HEK293 (cell line): Measurements from ENCODE around the gene HMGXB3.

ENCODE experiments used
- CTCF ChIP-seq: fragments of 450-650 bp; formaldehyde crosslinking; IDR thresholded peaks from 2 replicates; pipeline ENCODE4 v1.5.1; 2016; ENCODE audit warnings: missing biosample characterization, missing genetic modification characterization
- GLI4 ChIP-seq: fragments of 450-650 bp; formaldehyde crosslinking; IDR thresholded peaks from 2 replicates; pipeline ENCODE4 v1.5.1; 2016; ENCODE audit warnings: missing biosample characterization, missing genetic modification characterization
- KLF8 ChIP-seq: fragments of 450-650 bp; formaldehyde crosslinking; IDR thresholded peaks from 2 replicates; pipeline ENCODE4 v1.5.1; 2016; ENCODE audit warnings: missing biosample characterization, missing genetic modification characterization
- PATZ1 ChIP-seq: fragments of 450-650 bp; formaldehyde crosslinking; IDR thresholded peaks from 2 replicates; pipeline ENCODE4 v1.5.1; 2016; ENCODE audit warnings: missing biosample characterization, missing genetic modification characterization
- RBAK ChIP-seq: fragments of 450-650 bp; formaldehyde crosslinking; IDR thresholded peaks from 2 replicates; pipeline ENCODE4 v1.5.1; 2016; ENCODE audit warnings: missing biosample characterization, missing genetic modification characterization
- WT1 ChIP-seq: fragments of 450-650 bp; formaldehyde crosslinking; IDR thresholded peaks from 2 replicates; pipeline ENCODE4 v1.5.1; 2016; ENCODE audit warnings: missing biosample characterization, missing genetic modification characterization
- YY1 ChIP-seq: fragments of 450-650 bp; formaldehyde crosslinking; IDR thresholded peaks from 2 replicates; pipeline ENCODE4 v1.5.1; 2018; ENCODE audit warnings: missing biosample characterization, missing genetic modification characterization
- ZBTB1 ChIP-seq: fragments of 450-650 bp; formaldehyde crosslinking; IDR thresholded peaks from 2 replicates; pipeline ENCODE4 v1.5.1; 2016; ENCODE audit warnings: missing biosample characterization, missing genetic modification characterization
- ZNF146 ChIP-seq: fragments of 450-650 bp; formaldehyde crosslinking; IDR thresholded peaks from 2 replicates; pipeline ENCODE4 v1.5.1; 2016; ENCODE audit warnings: missing biosample characterization, missing genetic modification characterization
- ZNF398 ChIP-seq: fragments of 450-650 bp; formaldehyde crosslinking; IDR thresholded peaks from 2 replicates; pipeline ENCODE4 v1.5.1; 2017; ENCODE audit warnings: missing biosample characterization, missing genetic modification characterization
- ZNF488 ChIP-seq: fragments of 450-650 bp; formaldehyde crosslinking; IDR thresholded peaks from 2 replicates; pipeline ENCODE4 v1.5.1; 2016; ENCODE audit warnings: missing biosample characterization, missing genetic modification characterization

GRCh38 chr5:150023136-150023535, 22.6 kb downstream of the HMGXB3 start:
- TF ChIP-seq ZNF146 (tag by site-specific recombination) (no peak), YY1 (no peak), ZNF398 (tag by site-specific recombination) (no peak), KLF8 (tag by site-specific recombination) (no peak), RBAK (tag by site-specific recombination) (no peak), WT1 (no peak), CTCF (tag by site-specific recombination) (no peak), GLI4 (tag by site-specific recombination) (no peak), PATZ1 (tag by site-specific recombination) (no peak), ZNF488 (tag by site-specific recombination) (no peak), ZBTB1 (tag by site-specific recombination) (no peak)
